HepG2 (cell line): ENCODE measurements around the gene ANKRD40. TPM values are rescaled to one million over a fixed set of nuclear protein-coding genes. Genes with fewer than 3 reads are reported as not detected.

Experiments
- ATF6 ChIP-seq: sonication (generic); formaldehyde crosslinking; conservative IDR thresholded peaks from 2 replicates; pipeline ENCODE4 v1.4.0; 2020; ENCODE audit warnings: missing genetic modification reagents
- DR1 ChIP-seq: sonication (generic); formaldehyde crosslinking; IDR thresholded peaks from 2 replicates; pipeline ENCODE4 v1.8.0; 2021; ENCODE audit warnings: mild to moderate bottlenecking, missing genetic modification reagents, inconsistent platforms
- E2F1 ChIP-seq: sonication (generic); formaldehyde crosslinking; IDR thresholded peaks from 2 replicates; pipeline ENCODE4 v1.5.0; 2020; ENCODE audit warnings: missing genetic modification reagents
- GMEB1 ChIP-seq: sonication (generic); formaldehyde crosslinking; IDR thresholded peaks from 2 replicates; pipeline ENCODE4 v1.5.1; 2020; ENCODE audit warnings: missing genetic modification reagents, mild to moderate bottlenecking, borderline replicate concordance
- MTA1 ChIP-seq: sonication (generic); formaldehyde crosslinking; IDR thresholded peaks from 2 replicates; pipeline ENCODE4 v1.4.0; 2020; ENCODE audit warnings: missing genetic modification reagents, mild to moderate bottlenecking, borderline replicate concordance
- RBM22 ChIP-seq: fragments of 200-400 bp; formaldehyde crosslinking; optimal IDR thresholded peaks from 2 replicates; pipeline ENCODE3; 2017; ENCODE audit warnings: mild to moderate bottlenecking, low read length, moderate library complexity
- TBX2 ChIP-seq: sonication (generic); formaldehyde crosslinking; IDR thresholded peaks from 2 replicates; pipeline ENCODE4 v1.5.0; 2020; ENCODE audit warnings: missing genetic modification reagents, mild to moderate bottlenecking, borderline replicate concordance
- ZBTB21 ChIP-seq: sonication (generic); formaldehyde crosslinking; IDR thresholded peaks from 2 replicates; pipeline ENCODE4 v1.4.0; 2020; ENCODE audit warnings: missing genetic modification reagents
- ZBTB26 ChIP-seq: IDR thresholded peaks from 2 replicates; pipeline ENCODE4 v1.6.1; 2016; ENCODE audit warnings: missing compliant biosample characterization, missing genetic modification reagents, borderline replicate concordance
- ZKSCAN8 ChIP-seq: IDR thresholded peaks from 2 replicates; pipeline ENCODE4 v1.6.1; 2016; ENCODE audit warnings: borderline replicate concordance, missing genetic modification reagents, missing compliant biosample characterization
- ZNF512B ChIP-seq: sonication (generic); formaldehyde crosslinking; IDR thresholded peaks from 2 replicates; pipeline ENCODE4 v1.5.1; 2020; ENCODE audit warnings: missing genetic modification reagents, mild to moderate bottlenecking, borderline replicate concordance
- ZNF574 ChIP-seq: sonication (generic); formaldehyde crosslinking; IDR thresholded peaks from 2 replicates; pipeline ENCODE4 v1.4.0; 2020; ENCODE audit warnings: missing genetic modification reagents
- ZNF629 ChIP-seq: sonication (generic); formaldehyde crosslinking; conservative IDR thresholded peaks from 2 replicates; pipeline ENCODE4 v1.5.0; 2020; ENCODE audit warnings: missing genetic modification reagents
- ZNF691 ChIP-seq: sonication (generic); formaldehyde crosslinking; IDR thresholded peaks from 2 replicates; pipeline ENCODE4 v1.4.0; 2020; ENCODE audit warnings: missing genetic modification reagents, low read depth, mild to moderate bottlenecking, borderline replicate concordance
- polyA plus RNA-seq, 8 experiments: library from polyadenylated mRNA; depleted of rRNA in 3 of 8; stranded (reverse) in 7 of 8; unstranded in 1 of 8; fragments of >200 nt; fragmentation: Illumina TruSeq in 4 of 8; extraction: Trizol in 4 of 8; gene quantifications; 2 replicates each; pipeline versions ENCODE4 v1.2.1 to v1.2.3, GENCODE V29; 2011 to 2016; ENCODE audit warnings: low read depth in 4 of 8, missing spikeins in 1 of 8, mixed read lengths in 1 of 8; ENCODE audit not compliant: insufficient read depth in 1 of 8
- total RNA-seq, 5 experiments: library from RNA; depleted of rRNA; stranded (reverse); fragments of >200 nt; fragmentation: Illumina TruSeq; extraction: Trizol; gene quantifications; 2 replicates each; pipeline ENCODE4 v1.2.3, GENCODE V29; 2016; ENCODE audit warnings: low read depth in 1 of 5

ANKRD40 gene
- total and polyA plus RNA-seq, 2 of the 13 experiments (the other 11 are each of a cell fraction or from before 2014, with no cell fraction given): 35.0 to 46.4 TPM

GRCh38 chr17:50686494-50687199 is 21.1 kb downstream of the ANKRD40 start (continued):
- TF ChIP-seq GMEB1 (CRISPR knock-in tag) (peak; percentile 38; the same call in 1 of the 2 replicates), ZNF512B (CRISPR knock-in tag) (no peak), ZKSCAN8 (CRISPR knock-in tag) (peak; percentile 76; the same call in 1 of the 2 replicates), ZNF691 (CRISPR knock-in tag) (peak; percentile 49; the same call in 1 of the 2 replicates), TBX2 (CRISPR knock-in tag) (peak; percentile 95), MTA1 (CRISPR knock-in tag) (no peak), ZBTB21 (CRISPR knock-in tag) (peak; percentile 27; the same call in 1 of the 2 replicates), ATF6 (CRISPR knock-in tag) (0 out of 2 replicates have a peak, but pooled peaks have one; percentile 24), DR1 (CRISPR knock-in tag) (peak; percentile 84), E2F1 (CRISPR knock-in tag) (peak; percentile 58; the same call in 1 of the 2 replicates), RBM22 (no peak), ZNF629 (CRISPR knock-in tag) (peak; percentile 73), ZBTB26 (no peak; the same call in 1 of the 2 replicates), ZNF574 (CRISPR knock-in tag) (peak; percentile 70; the same call in 1 of the 2 replicates)
